Stimulated activated CD8-positive, alpha-beta memory T cell treated with anti-CD3 and anti-CD28 coated beads, Interleukin-4, amount 100 ng/mL, for 24 hours (primary cell): ENCODE data around the gene ARHGEF28.

ENCODE experiments used
- DNase-seq: peaks from one replicate; pipeline ENCODE4 v3.0.0-alpha.2; 2020; ENCODE audit warnings: low read depth

The ARHGEF28 gene

GRCh38 chr5:73654171-73654811 is 28.3 kb downstream of the ARHGEF28 start:
- DNase-seq, result no peak

DNA sequence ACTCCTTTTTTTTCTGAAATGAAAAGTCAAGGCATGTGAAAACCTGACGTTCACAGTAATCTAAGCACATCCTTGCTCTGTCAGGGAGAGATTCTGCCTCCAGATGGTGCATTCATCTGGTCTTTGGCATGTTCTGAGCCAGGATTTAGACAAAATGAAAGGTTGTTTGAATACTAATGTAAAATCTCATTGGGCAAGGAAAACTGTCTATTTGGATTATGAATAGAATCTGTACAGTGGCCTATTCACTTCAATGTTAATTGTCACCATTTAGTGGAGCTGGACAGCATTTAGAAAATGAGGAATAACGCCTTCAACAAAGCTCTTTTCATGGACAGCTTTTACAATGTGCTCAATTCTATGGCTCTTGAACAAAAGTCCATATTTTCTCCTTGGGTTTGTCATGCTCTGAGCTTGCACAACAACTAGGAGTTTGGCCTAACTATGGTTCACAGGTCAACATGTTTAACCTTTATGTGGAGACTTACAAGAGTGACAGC is 28.9 kb downstream of the ARHGEF28 start:
- DNase-seq, result no peak

DNA sequence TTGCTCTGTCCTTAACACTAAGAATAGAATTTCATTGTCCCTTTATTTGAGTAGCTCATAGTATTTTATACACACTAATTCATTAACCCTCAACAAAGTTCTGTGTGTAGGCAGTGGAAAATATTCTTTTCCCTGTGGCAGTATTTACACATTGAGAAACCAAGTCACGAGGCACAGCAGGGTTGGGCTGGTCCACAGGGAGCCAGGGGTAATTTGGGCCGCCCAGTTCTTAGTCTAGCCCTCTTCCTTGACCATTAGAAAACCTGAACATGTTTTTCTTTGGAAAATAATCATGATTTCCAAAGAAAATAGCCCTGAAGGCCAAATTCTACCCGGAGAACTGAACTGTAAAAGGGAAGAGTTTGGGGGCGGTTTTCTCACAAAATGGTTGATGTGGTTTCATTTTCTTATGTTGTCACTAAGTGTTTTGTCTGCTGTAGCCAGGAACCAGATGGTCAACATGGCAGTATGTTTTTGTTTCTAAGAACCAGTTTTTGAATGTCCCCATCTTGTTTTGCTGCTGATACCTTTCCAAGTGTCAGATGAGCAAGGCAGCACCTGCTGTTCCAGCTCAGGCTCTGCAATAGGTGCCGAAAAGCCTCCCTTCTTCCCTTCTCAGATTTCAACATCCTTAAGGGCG is 29.6 kb downstream of the ARHGEF28 start:
- no peak for DNase-seq

GRCh38 chr5:73661753-73662152 is 35.8 kb downstream of the ARHGEF28 start:
- DNase-seq, result no peak

DNA sequence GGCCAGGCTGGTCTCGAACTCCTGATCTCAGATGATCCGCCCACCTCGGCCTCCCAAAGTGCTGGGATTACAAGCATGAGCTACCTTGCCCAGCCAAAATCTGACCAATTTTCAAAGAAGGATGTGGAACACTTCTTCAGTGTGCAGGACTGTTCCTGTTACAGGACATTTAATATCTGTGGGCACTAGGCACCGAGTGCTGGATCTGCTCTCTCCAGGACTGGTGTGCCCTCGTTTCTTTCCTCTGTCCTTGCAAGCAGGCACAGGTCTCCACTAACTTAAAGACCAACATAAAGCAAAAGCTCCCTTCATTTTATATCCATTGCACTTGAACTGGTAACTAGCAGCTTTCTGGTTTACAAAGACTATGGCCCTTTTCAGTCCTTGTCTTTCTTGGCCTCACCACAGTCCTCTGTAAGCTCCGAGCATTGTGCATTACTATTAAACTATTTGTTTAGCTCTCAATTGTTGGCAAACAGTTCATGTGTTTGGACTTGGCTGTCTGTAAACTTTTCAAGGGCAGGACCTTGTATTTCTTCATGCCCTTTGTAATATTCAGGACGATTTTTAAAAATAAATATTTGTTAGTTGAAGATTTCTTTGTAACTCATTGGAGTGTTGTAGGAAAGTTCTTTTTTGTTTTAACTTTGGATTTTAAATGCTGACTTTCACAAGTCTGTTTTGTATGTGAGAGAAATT is 37.3 kb downstream of the ARHGEF28 start:
- no peak for DNase-seq

- no peak for DNase-seq
These were observed 37.9 kb downstream of the ARHGEF28 start for GRCh38 chr5:73663860-73664240.

GRCh38 chr5:73664796-73665195 is 38.8 kb downstream of the ARHGEF28 start:
- DNase-seq, result no peak

- DNase-seq, result no peak
These were observed 40.9 kb downstream of the ARHGEF28 start for GRCh38 chr5:73666891-73667290.

GRCh38 chr5:73668017-73668416 is 42.0 kb downstream of the ARHGEF28 start:
- no peak for DNase-seq

- DNase-seq, result no peak
These were observed 42.6 kb downstream of the ARHGEF28 start for GRCh38 chr5:73668486-73669111.

GRCh38 chr5:73670731-73671130 is 44.7 kb downstream of the ARHGEF28 start:
- DNase-seq, result no peak

DNA sequence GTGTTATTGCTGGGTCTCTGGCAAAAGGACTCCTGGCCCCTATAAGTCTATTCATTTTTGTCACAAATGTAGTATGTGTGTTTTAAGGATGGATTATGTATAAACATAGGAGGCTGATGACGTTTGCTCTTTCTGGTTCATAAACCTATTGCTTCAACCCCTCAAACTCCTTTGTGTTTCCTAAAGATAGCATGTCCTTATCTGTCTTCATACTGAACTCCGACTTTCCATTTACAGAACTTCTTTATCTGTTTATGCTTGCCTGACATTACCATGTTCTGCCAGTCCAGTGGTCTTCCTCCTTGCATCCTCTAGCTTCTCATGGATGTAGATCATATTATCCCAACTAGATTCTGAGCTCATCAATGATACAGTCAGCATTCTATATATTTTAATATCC is 46.1 kb downstream of the ARHGEF28 start:
- DNase-seq, result no peak

GRCh38 chr5:73673161-73673591 is 47.2 kb downstream of the ARHGEF28 start:
- no peak for DNase-seq

- DNase-seq, result no peak
These were observed 48.6 kb downstream of the ARHGEF28 start for GRCh38 chr5:73674669-73675004.

GRCh38 chr5:73678322-73678740 is 52.3 kb downstream of the ARHGEF28 start:
- DNase-seq, result no peak

- no peak for DNase-seq
These were observed 52.8 kb downstream of the ARHGEF28 start for GRCh38 chr5:73678807-73679206.

- DNase-seq, result no peak
These were observed 56.2 kb downstream of the ARHGEF28 start for GRCh38 chr5:73682176-73682575.

- DNase-seq, result no peak
These were observed 58.7 kb downstream of the ARHGEF28 start for GRCh38 chr5:73684691-73685090.

GRCh38 chr5:73686912-73687311 is 60.9 kb downstream of the ARHGEF28 start:
- DNase-seq, result no peak

- DNase-seq, result no peak
These were observed 61.4 kb downstream of the ARHGEF28 start for GRCh38 chr5:73687357-73687756.

DNA sequence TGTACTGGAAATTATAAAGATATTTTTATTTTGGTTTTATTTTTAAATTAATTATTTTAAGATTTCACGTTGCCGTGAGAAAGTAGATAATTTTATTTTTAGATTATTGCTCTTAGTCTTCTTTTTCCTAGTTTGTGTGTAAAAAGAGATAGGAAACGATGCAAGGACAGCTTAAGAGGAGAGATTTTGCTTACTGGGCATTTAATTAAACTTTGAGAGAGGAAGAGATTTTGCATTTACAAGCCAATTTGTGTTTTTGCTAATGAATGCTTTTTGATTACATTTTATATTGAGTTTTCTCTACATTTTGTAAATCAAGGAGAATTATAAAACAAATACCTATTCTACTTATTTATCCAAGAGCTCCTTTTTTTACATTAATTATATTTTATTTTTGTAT is 64.0 kb downstream of the ARHGEF28 start:
- no peak for DNase-seq

DNA sequence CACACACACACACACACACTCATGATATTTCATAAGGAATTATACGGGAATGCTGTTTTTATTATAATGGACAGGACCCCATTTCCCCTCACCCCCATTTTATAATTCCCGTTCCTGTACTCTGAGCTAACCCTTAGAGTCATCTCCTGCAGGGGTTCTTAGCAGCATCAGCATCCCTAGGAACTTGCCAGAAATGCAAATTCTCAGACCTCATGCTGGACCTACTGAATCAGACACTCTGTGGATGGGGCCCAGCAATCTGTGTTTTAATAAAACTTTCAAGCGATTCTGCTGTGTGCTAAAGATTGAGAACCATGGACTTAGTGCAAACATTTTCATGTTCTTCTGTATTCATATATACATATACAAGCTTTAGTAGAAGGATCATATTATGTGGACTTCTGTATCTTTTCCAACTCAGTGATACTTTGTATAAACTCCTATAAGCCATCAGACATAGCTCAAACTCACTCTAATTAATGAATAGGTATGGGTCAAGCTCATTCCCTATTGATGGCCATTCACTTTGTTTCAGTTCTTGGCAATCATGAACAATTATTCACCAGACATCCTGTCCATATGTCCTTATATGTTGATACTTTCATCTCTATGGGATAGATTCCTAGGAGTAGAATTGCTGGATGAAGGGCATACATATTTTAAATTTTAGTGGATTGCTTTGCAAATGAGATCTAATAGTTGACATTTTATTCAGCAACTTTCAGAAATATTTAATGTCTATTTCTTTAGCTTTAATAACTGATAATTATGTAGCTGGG is 65.5 kb downstream of the ARHGEF28 start:
- DNase-seq, result no peak
